Fibroblast of lung (primary cell): ENCODE measurements around the gene APOA4.

Experiments used
- EZH2 ChIP-seq: IDR thresholded peaks from 2 replicates; pipeline ENCODE4 v1.5.1; 2012; ENCODE audit warnings: low read length, control low read depth, mild to moderate bottlenecking; ENCODE audit errors: missing control alignments
- TF ChIP-seq, protein P1 (sequence below), 2 donors: IDR thresholded peaks in 1 of 2; conservative IDR thresholded peaks in 1 of 2; 1 replicate in 1 of 2; 2 replicates in 1 of 2; pipeline ENCODE4 v1.5.1; 2011 to 2012; ENCODE audit warnings: low read length in 2 of 2, control low read depth in 1 of 2, inconsistent platforms in 1 of 2, low read depth in 1 of 2, mild to moderate bottlenecking in 1 of 2

DNA sequence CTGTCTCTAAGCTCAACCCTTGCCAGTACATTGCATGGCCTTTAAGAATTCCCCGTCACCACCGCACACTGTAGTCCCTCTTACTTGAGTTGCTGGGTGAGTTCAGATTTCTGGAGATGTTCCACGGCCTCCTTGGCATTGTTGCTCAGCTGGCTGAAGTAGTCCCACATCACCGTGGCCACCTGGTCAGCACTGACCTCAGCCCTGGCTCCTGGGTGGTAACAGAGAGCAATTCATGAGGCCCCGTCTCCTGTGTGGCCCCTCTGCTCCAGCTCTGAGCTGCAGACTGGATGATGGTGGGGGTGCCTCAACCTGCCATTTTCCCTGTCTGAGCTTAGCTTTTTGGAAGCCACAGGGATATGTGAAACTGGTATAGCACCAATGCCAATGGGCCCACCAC is 529 bp downstream of the APOA4 start:
- TF ChIP-seq, protein P1, sequence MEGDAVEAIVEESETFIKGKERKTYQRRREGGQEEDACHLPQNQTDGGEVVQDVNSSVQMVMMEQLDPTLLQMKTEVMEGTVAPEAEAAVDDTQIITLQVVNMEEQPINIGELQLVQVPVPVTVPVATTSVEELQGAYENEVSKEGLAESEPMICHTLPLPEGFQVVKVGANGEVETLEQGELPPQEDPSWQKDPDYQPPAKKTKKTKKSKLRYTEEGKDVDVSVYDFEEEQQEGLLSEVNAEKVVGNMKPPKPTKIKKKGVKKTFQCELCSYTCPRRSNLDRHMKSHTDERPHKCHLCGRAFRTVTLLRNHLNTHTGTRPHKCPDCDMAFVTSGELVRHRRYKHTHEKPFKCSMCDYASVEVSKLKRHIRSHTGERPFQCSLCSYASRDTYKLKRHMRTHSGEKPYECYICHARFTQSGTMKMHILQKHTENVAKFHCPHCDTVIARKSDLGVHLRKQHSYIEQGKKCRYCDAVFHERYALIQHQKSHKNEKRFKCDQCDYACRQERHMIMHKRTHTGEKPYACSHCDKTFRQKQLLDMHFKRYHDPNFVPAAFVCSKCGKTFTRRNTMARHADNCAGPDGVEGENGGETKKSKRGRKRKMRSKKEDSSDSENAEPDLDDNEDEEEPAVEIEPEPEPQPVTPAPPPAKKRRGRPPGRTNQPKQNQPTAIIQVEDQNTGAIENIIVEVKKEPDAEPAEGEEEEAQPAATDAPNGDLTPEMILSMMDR (conservative IDR thresholded peaks at IDR 0.05 in 1 of 2, IDR thresholded peaks at IDR 0.05 in 1 of 2; ENCODE audit: low read depth in 1 of 2, low read length in 2 of 2): no peak
- TF ChIP-seq EZH2: no peak
